GM12878 (cell line): Measurements from ENCODE around the gene SIK3. TPM values are rescaled to one million over a fixed set of nuclear protein-coding genes. Genes with fewer than 3 reads are reported as not detected.
A peak's percentile ranks its signal among the peaks of the same experiment; 100 is the strongest.

Experiments
- ATAC-seq: fragments of 200-7000 bp; cut with Tn5 transposase; 3 replicates; pipeline ENCODE4 v1.9.1; 2020; ENCODE audit warnings: mild to moderate bottlenecking, moderate library complexity
- BruUV-seq: library from RNA; stranded (reverse); fragments of 400-500 nt; replicated peaks from 2 replicates; lab custom pipeline; 2021; lab: Mats Ljungman, UMichigan
- CTCF ChIA-PET: fragments of 300-600 bp; sonication (Branson Sonifier 250); formaldehyde crosslinking; extraction: SDS; loops from one replicate; lab custom pipeline; 2021; ENCODE audit warnings: inconsistent platforms; lab: Yijun Ruan, JAX
- POLR2A ChIA-PET: fragments of 350-600 bp; formaldehyde crosslinking; extraction: SDS; loops from one replicate; lab custom pipeline; 2021; ENCODE audit warnings: inconsistent platforms; lab: Charles Lee
- RAD21 ChIA-PET: fragments of 300-600 bp; sonication (Branson Sonifier 250); formaldehyde crosslinking; loops from one replicate; lab custom pipeline; 2023; ENCODE audit warnings: antibody characterized with exemption; ENCODE audit not compliant: unreplicated experiment; lab: Charles Lee
- SMC1A ChIA-PET: fragments of 300-600 bp; sonication (Branson Sonifier 250); formaldehyde crosslinking; loops from one replicate; lab custom pipeline; 2023; ENCODE audit not compliant: unreplicated experiment, uncharacterized antibody; lab: Charles Lee
- DNase-seq: peaks from one replicate; pipeline ENCODE4 v3.0.0-alpha.2; 2011; ENCODE audit warnings: low read depth, low spot score
- FAIRE-seq: peaks from 3 replicates; lab custom pipeline; 2011; peaks lifted over from hg19 to GRCh38; lab: Jason Lieb, UNC
- H2AFZ ChIP-seq: 2 replicates; pipeline ENCODE4 v1.6.0; 2011; ENCODE audit warnings: low read depth, low read length, control low read depth; ENCODE audit not compliant: control insufficient read depth
- H3K27ac ChIP-seq: 2 replicates; pipeline ENCODE4 v1.5.1; 2011; ENCODE audit warnings: control low read depth; ENCODE audit not compliant: control insufficient read depth, insufficient read depth
- H3K27me3 ChIP-seq, 2 experiments: replicated peaks in 1 of 2; 2 replicates each; pipeline versions ENCODE4 v1.6.0 to v1.6.1; 2011; ENCODE audit warnings: low read length in 1 of 2; ENCODE audit not compliant: control insufficient read depth in 2 of 2, insufficient read depth in 2 of 2
- H3K36me3 ChIP-seq, 2 experiments: 2 replicates each; pipeline ENCODE4 v1.5.1; 2011; ENCODE audit warnings: low read length in 1 of 2; ENCODE audit not compliant: control insufficient read depth in 2 of 2, insufficient read depth in 2 of 2
- H3K4me1 ChIP-seq: 2 replicates; pipeline ENCODE4 v1.6.1; 2011; ENCODE audit warnings: mild to moderate bottlenecking, low read length, moderate library complexity, mixed read lengths; ENCODE audit not compliant: control insufficient read depth, insufficient read depth
- H3K4me2 ChIP-seq: 2 replicates; pipeline ENCODE4 v1.6.0; 2011; ENCODE audit warnings: control low read depth; ENCODE audit not compliant: control insufficient read depth, insufficient read depth
- H3K4me3 ChIP-seq: fragments of 200-600 bp; sonication (generic); 2 replicates; pipeline ENCODE4 v1.5.1; 2016
- H3K79me2 ChIP-seq: 2 replicates; pipeline ENCODE4 v1.6.0; 2011; ENCODE audit warnings: low read length; ENCODE audit not compliant: control insufficient read depth, insufficient read depth
- H3K9ac ChIP-seq: 2 replicates; pipeline ENCODE4 v1.8.0; 2011; ENCODE audit warnings: low read length, control low read depth, mixed read lengths; ENCODE audit not compliant: control insufficient read depth, insufficient read depth
- H3K9me3 ChIP-seq: replicated peaks from 3 replicates; pipeline ENCODE4 v1.5.1; 2011; ENCODE audit warnings: mild to moderate bottlenecking, low read length; ENCODE audit not compliant: control insufficient read depth, insufficient read depth
- H4K20me1 ChIP-seq: 2 replicates; pipeline ENCODE4 v1.6.0; 2011; ENCODE audit not compliant: control insufficient read depth, insufficient read depth
- IKZF2 ChIP-seq, 2 experiments: fragments of 450-650 bp; IDR thresholded peaks; 2 replicates each; pipeline ENCODE4 v1.6.1; 2017; ENCODE audit warnings: mild to moderate bottlenecking in 2 of 2, moderate library complexity in 2 of 2
- KDM1A ChIP-seq: fragments of 200-600 bp; sonication (generic); IDR thresholded peaks from 2 replicates; pipeline ENCODE4 v1.6.1; 2016; ENCODE audit warnings: borderline replicate concordance
- NRF1 ChIP-seq: conservative IDR thresholded peaks from 2 replicates; pipeline ENCODE4 v1.6.1; 2011; ENCODE audit warnings: mild to moderate bottlenecking, low read depth, low read length, improper control_type of control experiment
- SPI1 ChIP-seq: IDR thresholded peaks from 2 replicates; pipeline ENCODE4 v1.6.1; 2011; ENCODE audit warnings: low read depth, mild to moderate bottlenecking, low read length, moderate library complexity, borderline replicate concordance; ENCODE audit not compliant: insufficient read depth
- TBL1XR1 ChIP-seq: IDR thresholded peaks from 2 replicates; pipeline ENCODE4 v1.6.1; 2012; ENCODE audit warnings: low read depth, low read length, improper control_type of control experiment
- WGBS: methylation state at CpG from one replicate; pipeline ENCODE4 v1.1.6; 2016; ENCODE audit warnings: low lambda C conversion rate; ENCODE audit not compliant: insufficient replicate concordance, insufficient coverage; ENCODE audit errors: missing lambda C conversion rate; 5-methylcytosine and 5-hydroxymethylcytosine counted together
- in situ Hi-C: fragments of 300-500 bp; cut with MboI; formaldehyde crosslinking; loops from 9 replicates; pipeline ENCODE4 v1.14.3; 2018; ENCODE audit warnings: mixed read lengths
- intact Hi-C: fragments of 100-400 bp; cut with micrococcal nuclease; formaldehyde crosslinking; loops from one replicate; pipeline ENCODE4 v1.14.2; 2022; ENCODE audit not compliant: unreplicated experiment
- polyA plus RNA-seq, 11 experiments: library from polyadenylated mRNA; depleted of rRNA in 4 of 11; unstranded in 6 of 11; stranded (reverse) in 5 of 11; fragments of >200 nt; fragmentation: Nextera tagmentation in 4 of 11; fragmentation: Illumina TruSeq in 1 of 11; extraction: Ambion mirVana in 4 of 11; extraction: Trizol in 1 of 11; gene quantifications; 1 replicate in 1 of 11; 2 replicates in 10 of 11; pipeline versions ENCODE4 v1.2.1 to v1.2.3, GENCODE V29; 2011 to 2016; ENCODE audit warnings: inconsistent platforms in 2 of 11, missing spikeins in 2 of 11, low read depth in 1 of 11
- total RNA-seq, 4 experiments: library from RNA; depleted of rRNA in 3 of 4; stranded (reverse); fragments of >200 nt in 3 of 4; fragmentation: Illumina TruSeq in 1 of 4; extraction: Trizol in 1 of 4; gene quantifications; 2 replicates each; pipeline versions ENCODE4 v1.2.1 to v1.2.3, GENCODE V29; 2013 to 2021

SIK3 gene
- total and polyA plus RNA-seq, 10 of the 15 experiments (the other 5 are each of a cell fraction or from before 2014, with no cell fraction given) = 2.5 to 31.9 (median 11.1) TPM

DNA sequence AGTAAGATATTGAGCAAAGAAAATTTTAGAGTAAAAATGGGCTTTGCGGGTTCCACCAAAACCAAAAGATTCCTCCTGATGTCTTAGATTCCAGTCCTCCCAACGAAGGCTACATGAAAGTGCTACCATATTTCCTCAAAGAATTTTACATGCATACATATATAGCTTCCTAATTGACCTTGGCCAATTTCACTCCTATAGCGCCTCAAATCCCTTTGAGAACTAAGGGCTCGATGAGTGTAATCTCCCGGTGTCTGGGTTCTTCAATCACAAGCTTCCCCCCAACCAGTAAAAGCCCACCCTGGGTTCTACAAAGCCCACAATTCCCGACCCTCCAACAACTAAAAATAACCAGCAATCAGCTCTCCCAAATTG, 1.2 kb downstream of the SIK3 start:
- in situ Hi-C loops (no loop called here), intact Hi-C loops (loop anchor here (2.0 to 5.0 kb wide), 2 partner anchors 116 to 170 kb away; no protein-coding TSS in a partner anchor)
- peaks cover 38% of the 10 kb centered on the region for H3K4me1 ChIP-seq
- H3K79me2 ChIP-seq = peaks cover 66% of the 10 kb centered on the region
- no peak for TF ChIP-seq NRF1
- no peak for TF ChIP-seq TBL1XR1
- TF ChIP-seq KDM1A = no peak
- no peak for TF ChIP-seq IKZF2 (IDR thresholded peaks at IDR 0.05)
- no peak for TF ChIP-seq SPI1
- no peak overlapping the region for H2AFZ ChIP-seq
- WGBS = 11% methylated on average over 6 of the region's 6 CpGs
- BruUV-seq = TSS peak; percentile 53
- CTCF ChIA-PET = interaction anchor here (0.5 to 3.8 kb wide), 17 partner anchors 9 to 296 kb away, joined by 3 to 21 read pairs (median 3); no protein-coding TSS in a partner anchor
- peak overlapping the region; percentile 81 for H3K27ac ChIP-seq
- no peaks in the 10 kb centered on the region for H3K27me3 ChIP-seq
- no peak for ATAC-seq
- H3K9me3 ChIP-seq = no peaks in the 10 kb centered on the region
- H3K36me3 ChIP-seq = peaks cover 0 to 2% of the 10 kb centered on the region in 2 experiments; a peak in 2 of 4 replicates
- POLR2A ChIA-PET = interaction anchor here (0.6 to 3.5 kb wide), 10 partner anchors 18 to 1037 kb away, joined by 3 to 17 read pairs (median 5); no protein-coding TSS in a partner anchor
- H4K20me1 ChIP-seq = peaks cover 5% of the 10 kb centered on the region; the same call in 1 of the 2 replicates
- peak overlapping the region; percentile 96 for H3K4me2 ChIP-seq
- no peak for FAIRE-seq
- RAD21 ChIA-PET = interaction anchor here (0.7 to 5.6 kb wide), 16 partner anchors 20 to 326 kb away, joined by 3 to 41 read pairs (median 5); partner anchors contain the start of gene APOA5
- peak overlapping the region; percentile 68 for H3K9ac ChIP-seq
- H3K4me3 ChIP-seq = peak overlapping the region; percentile 96
- no peak for DNase-seq
- SMC1A ChIA-PET = interaction anchor here (0.8 to 14.6 kb wide), 15 partner anchors 12 to 310 kb away, joined by 3 to 166 read pairs (median 5); no protein-coding TSS in a partner anchor
